Measurements from ENCODE around the gene GSTM4.

GRCh38 chr1:109622137-109622892 is 33.6 kb upstream of the GSTM4 start:
- TF ChIP-seq AFF1 (IDR thresholded peaks at IDR 0.05; ENCODE audit: low read depth in 1 of 2, partially characterized antibody in 2 of 2) (no peak), STAT5B (CRISPR knock-in tag; IDR thresholded peaks at IDR 0.05) (no peak), ZNF76 (CRISPR knock-in tag; IDR thresholded peaks at IDR 0.05; ENCODE audit: borderline replicate concordance) (no peak)

Data from K562 (cell line).